Vagina (tissue), 2 donors: Measurements from ENCODE around the gene HBEGF.

Source experiments
- POLR2A ChIP-seq, 2 donors: fragments of 450-650 bp; IDR thresholded peaks; one replicate each; pipeline ENCODE4 v1.6.1; 2017; ENCODE audit warnings: antibody characterized with exemption in 2 of 2, mild to moderate bottlenecking in 2 of 2, moderate library complexity in 2 of 2
- POLR2AphosphoS5 ChIP-seq, 2 donors: sonication (generic); formaldehyde crosslinking; IDR thresholded peaks; one replicate each; pipeline ENCODE4 v1.9.0; 2017; ENCODE audit warnings: antibody characterized with exemption in 2 of 2, mild to moderate bottlenecking in 2 of 2, low read depth in 1 of 2; ENCODE audit not compliant: insufficient read depth in 1 of 2

DNA sequence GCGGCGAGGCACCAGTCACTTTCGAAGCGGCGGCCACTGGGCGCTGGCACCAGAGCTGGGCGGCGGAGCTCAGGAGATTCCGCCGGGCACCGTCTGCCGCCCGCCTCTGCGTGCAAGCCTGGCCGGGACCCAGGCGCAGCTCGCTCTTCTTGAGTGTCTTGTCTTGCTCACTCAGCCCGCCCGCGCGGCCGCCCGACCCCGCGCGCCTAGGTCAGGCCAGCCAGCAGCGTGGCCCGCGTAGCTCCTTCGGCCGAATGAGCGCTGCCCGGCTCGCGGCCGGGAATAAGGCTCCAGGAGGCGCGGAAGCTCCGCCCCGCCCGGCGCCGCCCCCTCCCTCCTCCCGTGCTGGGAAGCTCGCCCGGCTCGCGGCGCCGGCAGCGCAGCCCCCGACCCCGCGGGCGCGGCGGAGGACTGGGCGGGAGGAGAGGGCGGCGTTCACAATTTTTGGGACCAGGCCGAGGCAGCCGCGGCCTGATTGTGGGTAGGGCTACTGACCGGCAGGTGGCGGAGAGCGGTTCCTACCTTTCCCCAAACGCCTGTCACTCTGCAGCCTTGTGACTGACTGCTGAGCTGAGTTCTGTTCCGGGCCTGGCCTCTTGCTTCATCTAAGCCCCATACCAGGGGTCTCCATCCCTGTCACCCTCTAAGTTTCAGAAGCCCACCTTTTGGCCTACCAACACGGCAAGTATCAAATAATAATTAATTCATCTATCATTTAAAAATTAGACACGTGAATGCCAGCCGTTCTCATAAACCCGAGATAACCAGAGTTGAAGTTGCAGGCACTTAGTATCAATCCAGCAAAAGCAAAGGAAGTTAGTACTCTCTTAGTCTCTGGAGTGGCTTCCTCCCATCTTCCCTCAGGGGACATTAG is at the start of gene HBEGF:
- TF ChIP-seq POLR2AphosphoS5 (IDR thresholded peaks at IDR 0.05; ENCODE audit: insufficient read depth in 1 of 2, low read depth in 1 of 2) (peak; percentile 28 to 87), POLR2A (IDR thresholded peaks at IDR 0.05) (peak; percentile 67 to 71)
